ENCODE results near the gene MTUS2. TPM values are rescaled to one million over a fixed set of nuclear protein-coding genes. Genes with fewer than 3 reads are reported as not detected.

MTUS2 gene
- total RNA-seq, 1 donor from 2014 or later = 106 TPM

DNA sequence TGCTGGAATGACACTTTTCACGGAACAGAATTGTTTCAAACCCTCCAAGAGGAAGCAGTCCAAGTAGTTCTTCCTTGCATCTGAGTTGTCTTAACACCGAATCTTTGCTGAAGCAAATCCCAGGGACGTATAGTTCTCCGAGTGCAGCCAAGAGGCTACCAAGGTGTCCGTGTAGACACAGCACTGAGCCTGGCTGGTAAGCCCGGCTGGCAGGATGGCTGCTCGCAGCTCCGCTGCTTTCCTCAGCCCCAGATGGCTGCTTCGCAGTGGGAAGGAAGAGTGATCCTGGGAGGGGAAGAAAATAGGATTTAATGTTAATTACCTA, 670.4 kb downstream of the MTUS2 start:
- intact Hi-C loops (cut with DNase I) = no loop called here
- ATAC-seq = no peak
- DNase-seq (ENCODE audit: missing footprints) = no peak

GRCh38 chr13:29491248-29491647, 671.1 kb downstream of the MTUS2 start:
- no peak for DNase-seq (ENCODE audit: missing footprints)
- intact Hi-C loops (cut with DNase I) = no loop called here
- ATAC-seq = no peak

- intact Hi-C loops (cut with DNase I) = no loop called here
- DNase-seq (ENCODE audit: missing footprints) (no peak), ATAC-seq (no peak)
Measured at GRCh38 chr13:29493796-29494195, 673.7 kb downstream of the MTUS2 start.

- ATAC-seq (no peak), DNase-seq (ENCODE audit: missing footprints) (no peak)
- intact Hi-C loops (cut with DNase I) = no loop called here
Measured at GRCh38 chr13:29494520-29494919, 674.4 kb downstream of the MTUS2 start.

GRCh38 chr13:29496241-29496712, 676.1 kb downstream of the MTUS2 start:
- ATAC-seq = peak; percentile 65
- DNase-seq (ENCODE audit: missing footprints) = no peak
- intact Hi-C loops (cut with DNase I) = no loop called here

DNA sequence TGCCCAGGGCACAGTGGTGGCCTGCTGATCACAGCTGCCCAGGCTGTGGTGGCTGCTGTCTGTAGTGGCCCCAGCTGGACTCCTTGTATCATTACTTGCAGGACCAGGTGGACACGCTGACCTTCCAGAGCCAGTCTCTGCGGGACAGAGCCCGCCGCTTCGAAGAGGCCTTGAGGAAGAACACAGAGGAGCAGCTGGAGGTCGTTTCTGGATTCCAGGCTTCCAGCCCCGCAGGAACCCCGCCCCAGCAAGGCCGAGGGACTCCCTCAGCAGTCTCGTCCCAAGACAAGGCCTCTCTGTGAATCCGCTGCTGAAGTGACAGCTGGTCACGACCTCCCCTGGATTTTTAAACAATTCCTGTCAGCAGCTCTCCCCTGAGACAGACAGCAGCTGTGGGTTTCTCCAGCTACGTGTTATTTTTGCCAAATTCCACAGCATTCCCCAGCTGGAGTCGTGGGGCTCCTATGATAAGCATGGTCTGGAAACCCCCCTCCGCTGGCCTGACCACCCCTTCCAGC, 677.1 kb downstream of the MTUS2 start:
- DNase-seq (ENCODE audit: missing footprints) = peak; percentile 84
- peak; percentile 90 for ATAC-seq
- intact Hi-C loops (cut with DNase I) = no loop called here

DNA sequence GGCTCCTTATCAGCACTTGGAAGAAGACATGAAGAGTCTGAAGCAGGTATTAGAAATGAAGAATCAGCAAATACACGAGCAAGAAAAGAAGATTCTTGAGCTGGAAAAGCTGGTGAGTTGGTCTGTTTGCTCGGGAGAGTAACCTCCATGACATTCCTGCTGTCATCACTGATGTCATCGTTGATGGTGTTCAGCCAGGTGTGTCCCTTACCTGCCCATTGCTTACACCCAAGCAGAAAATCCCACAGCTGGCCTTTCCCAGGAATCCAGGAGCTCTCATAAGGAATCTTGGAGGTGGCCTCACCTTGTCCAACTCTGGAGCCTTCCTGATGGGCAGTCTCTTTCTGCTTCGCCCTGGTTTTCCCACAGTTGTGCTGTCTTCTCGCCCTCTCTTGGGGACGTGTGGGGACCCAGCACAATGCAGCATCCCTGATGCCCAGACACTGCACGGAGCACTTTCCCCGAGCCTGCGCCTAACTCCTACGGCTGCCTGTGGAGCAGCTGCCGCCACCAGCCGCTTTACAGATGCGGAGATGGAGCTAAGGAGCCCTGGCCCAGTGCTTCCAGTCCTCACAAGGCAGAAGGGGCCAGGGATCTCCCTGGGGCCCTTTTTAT, 678.4 kb downstream of the MTUS2 start:
- intact Hi-C loops (cut with DNase I) = no loop called here
- no peak for DNase-seq (ENCODE audit: missing footprints)
- ATAC-seq = no peak

DNA sequence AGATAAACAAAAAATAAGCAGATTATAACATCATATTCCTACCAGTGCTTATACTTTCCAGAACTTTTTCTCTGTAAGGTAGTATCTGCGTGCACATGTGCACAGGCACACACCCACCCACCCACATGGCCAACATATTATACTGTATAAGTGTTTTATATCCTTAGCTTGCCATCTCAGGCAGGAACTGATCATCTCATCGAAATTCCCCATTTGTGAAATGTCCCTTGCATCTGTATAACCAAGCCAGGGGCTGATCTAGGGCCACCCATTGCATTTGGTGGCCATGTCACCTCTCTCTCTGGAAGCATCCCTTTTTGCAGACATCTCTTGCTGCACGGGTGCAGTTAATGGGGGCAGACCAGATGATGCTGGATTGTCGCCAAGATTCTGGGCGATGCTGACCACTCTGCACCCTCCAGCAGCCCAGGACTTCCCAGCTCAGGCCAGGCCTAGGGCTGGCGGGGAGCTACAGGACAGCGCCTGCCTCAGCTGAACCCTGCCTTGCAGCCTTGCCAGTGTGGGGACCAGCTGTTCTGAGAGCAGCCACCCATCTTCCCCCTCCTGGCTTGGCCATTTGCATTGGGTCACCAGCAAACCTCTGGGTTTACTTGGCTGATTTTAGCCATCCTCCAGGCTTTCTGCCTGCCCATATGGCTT, 679.5 kb downstream of the MTUS2 start:
- intact Hi-C loops (cut with DNase I) = loop anchor here (10.0 kb wide), 1 partner anchor 345 kb away; no protein-coding TSS in a partner anchor

GRCh38 chr13:29500386-29500785, 680.2 kb downstream of the MTUS2 start:
- no peak for ATAC-seq
- intact Hi-C loops (cut with DNase I) = loop anchor here (10.0 kb wide), 1 partner anchor 344 kb away; no protein-coding TSS in a partner anchor
- DNase-seq (ENCODE audit: missing footprints) = no peak

More for the DNA sequence above, 679.5 kb downstream of the MTUS2 start:
- no peak for ATAC-seq
- DNase-seq (ENCODE audit: missing footprints) = no peak

- ATAC-seq (no peak), DNase-seq (ENCODE audit: missing footprints) (no peak)
- intact Hi-C loops (cut with DNase I) = loop anchor here (10.0 kb wide), 1 partner anchor 343 kb away; no protein-coding TSS in a partner anchor
Measured at GRCh38 chr13:29501674-29502073, 681.5 kb downstream of the MTUS2 start.

DNA sequence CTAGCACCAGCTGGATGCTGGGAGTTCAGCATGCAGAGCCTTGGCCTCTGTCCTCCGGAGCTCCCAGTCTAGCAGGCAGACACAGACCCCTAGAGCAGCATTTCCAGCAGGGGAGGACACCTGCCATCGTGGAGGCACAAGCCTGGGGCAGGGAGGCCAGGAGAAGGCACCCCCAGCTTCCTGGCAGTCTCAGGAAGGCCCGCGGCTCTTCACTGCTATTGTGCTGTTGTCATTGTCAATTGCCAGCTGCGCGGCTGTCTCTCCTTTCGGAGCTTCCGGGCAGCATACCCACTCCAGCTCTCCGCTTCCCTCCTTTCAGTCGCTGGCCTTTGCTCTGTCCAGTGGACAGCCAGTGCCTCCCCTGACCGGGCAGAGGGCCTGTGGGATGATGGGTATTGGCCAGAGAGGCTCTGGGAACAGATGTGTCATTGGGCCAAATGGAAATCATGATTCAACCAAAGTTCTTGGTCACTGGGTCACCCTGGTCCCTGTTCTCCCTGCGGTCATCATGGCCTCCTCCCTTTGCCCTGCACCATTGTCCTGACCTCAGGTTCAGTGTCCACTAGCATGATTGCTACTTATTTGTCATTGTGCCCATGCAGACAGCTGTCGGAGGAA, 682.4 kb downstream of the MTUS2 start:
- no peak for DNase-seq (ENCODE audit: missing footprints)
- intact Hi-C loops (cut with DNase I) = loop anchor here (10.0 kb wide), 1 partner anchor 342 kb away; no protein-coding TSS in a partner anchor
- ATAC-seq = no peak

GRCh38 chr13:29503041-29503837, 683.1 kb downstream of the MTUS2 start:
- no peak for DNase-seq (ENCODE audit: missing footprints)
- ATAC-seq = no peak
- intact Hi-C loops (cut with DNase I) = loop anchor here (10.0 kb wide), 1 partner anchor 342 kb away; no protein-coding TSS in a partner anchor

GRCh38 chr13:29504691-29505090, 684.6 kb downstream of the MTUS2 start:
- no peak for DNase-seq (ENCODE audit: missing footprints)
- ATAC-seq = no peak
- intact Hi-C loops (cut with DNase I) = loop anchor here (5.0 to 10.0 kb wide), 2 partner anchors 183 to 340 kb away; no protein-coding TSS in a partner anchor

DNA sequence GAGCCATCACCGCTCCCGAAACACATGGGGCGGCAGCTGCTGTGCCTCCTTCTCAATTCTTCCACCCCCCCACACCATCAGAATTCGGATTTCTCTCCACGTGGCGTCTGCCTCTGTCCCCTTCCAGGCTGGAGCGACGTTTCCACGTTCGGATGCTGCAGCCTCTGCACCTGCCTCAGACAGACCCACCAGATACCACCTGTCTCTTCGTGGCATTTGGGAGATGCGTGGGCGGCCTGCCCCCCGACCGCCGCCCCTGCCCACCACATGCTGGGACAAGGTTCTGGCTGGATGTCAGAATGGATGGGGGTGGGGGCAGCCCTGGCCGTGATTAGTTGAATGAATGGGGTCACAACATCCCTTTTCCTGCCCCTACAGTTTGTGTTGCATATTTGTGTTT, 685.4 kb downstream of the MTUS2 start:
- intact Hi-C loops (cut with DNase I) = loop anchor here (5.0 to 10.0 kb wide), 2 partner anchors 182 to 339 kb away; no protein-coding TSS in a partner anchor
- ATAC-seq (no peak), DNase-seq (ENCODE audit: missing footprints) (no peak)

GRCh38 chr13:29505950-29506349, 685.8 kb downstream of the MTUS2 start:
- intact Hi-C loops (cut with DNase I) = loop anchor here (5.0 to 10.0 kb wide), 2 partner anchors 181 to 339 kb away; no protein-coding TSS in a partner anchor
- DNase-seq (ENCODE audit: missing footprints) = no peak
- no peak for ATAC-seq

- intact Hi-C loops (cut with DNase I) = loop anchor here (5.0 to 10.0 kb wide), 2 partner anchors 180 to 337 kb away; no protein-coding TSS in a partner anchor
- DNase-seq (ENCODE audit: missing footprints) (no peak), ATAC-seq (no peak)
Measured at GRCh38 chr13:29507356-29507755, 687.2 kb downstream of the MTUS2 start.

GRCh38 chr13:29508130-29508875, 688.2 kb downstream of the MTUS2 start:
- intact Hi-C loops (cut with DNase I) = loop anchor here (1.0 to 10.0 kb wide), 4 partner anchors 179 to 605 kb away; no protein-coding TSS in a partner anchor
- ATAC-seq (peak; percentile 87), DNase-seq (ENCODE audit: missing footprints) (peak; percentile 90)

DNA sequence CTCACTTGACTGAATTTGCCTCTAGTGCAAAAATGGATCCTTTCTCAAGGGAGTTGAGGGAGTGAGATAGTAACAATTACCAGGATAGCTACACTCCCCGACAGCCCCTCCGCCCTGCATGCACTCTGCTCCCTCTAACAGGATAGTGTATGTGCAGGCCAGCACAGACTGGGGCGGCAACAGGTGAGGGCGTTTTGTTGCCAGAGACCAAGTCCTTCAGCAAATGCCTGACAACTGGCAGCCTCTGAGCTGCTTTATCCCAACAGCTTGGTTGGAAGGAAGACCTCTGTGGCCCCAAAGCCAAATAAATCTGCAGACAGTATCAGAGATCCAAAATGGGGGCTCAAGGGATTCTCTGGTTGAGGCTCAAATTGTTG, 688.7 kb downstream of the MTUS2 start:
- DNase-seq (ENCODE audit: missing footprints) (no peak), ATAC-seq (no peak)
- intact Hi-C loops (cut with DNase I) = loop anchor here (1.0 to 10.0 kb wide), 4 partner anchors 178 to 604 kb away; no protein-coding TSS in a partner anchor

All from Right ventricle myocardium inferior (tissue), 1 donor.